ENCODE measurements around the gene COL4A2.

GRCh38 chr13:110557082-110557481, 250.0 kb downstream of the COL4A2 start:
- TF ChIP-seq POLR2AphosphoS5 (IDR thresholded peaks at IDR 0.05; ENCODE audit: low read depth, low read length) (no peak), POLR2A (IDR thresholded peaks at IDR 0.05; ENCODE audit: low read depth, low read length) (no peak), TAF1 (IDR thresholded peaks at IDR 0.05; ENCODE audit: borderline replicate concordance, low read depth, low read length) (no peak)
